ENCODE results near the gene MAP7D1. TPM values are rescaled to one million over a fixed set of nuclear protein-coding genes. Genes with fewer than 3 reads are reported as not detected.

Gene MAP7D1
- total RNA-seq, 4 donors from 2014 or later, result 147 to 243 (median 172) TPM

GRCh38 chr1:36135796-36136195 is 20.2 kb upstream of the MAP7D1 start:
- Histone ChIP-seq H3K4me3 (no peak overlapping the region), H3K4me1 (peaks cover 8 to 67% (median 28%) of the 10 kb centered on the region in 3 donors), H3K27me3 (no peaks in the 10 kb centered on the region), H3K36me3 (peaks cover 0 to 41% of the 10 kb centered on the region in 2 donors), H3K9me3 (no peaks in the 10 kb centered on the region), H3K27ac (peak overlapping the region; percentile 8 to 82 (median 70))
- no peak for ATAC-seq
- TF ChIP-seq POLR2AphosphoS5 (IDR thresholded peaks at IDR 0.05) (no peak), CTCF (IDR thresholded peaks at IDR 0.05) (no peak), POLR2A (IDR thresholded peaks at IDR 0.05) (no peak), EP300 (IDR thresholded peaks at IDR 0.05) (no peak)

- peak; percentile 76 for ATAC-seq
- WGBS, 2 donors (ENCODE audit: low coverage in 1 of 2), result 0 to 17% methylated on average over 1 of the region's 1 CpG
- peak; percentile 93 for TF ChIP-seq POLR2AphosphoS5 (IDR thresholded peaks at IDR 0.05)
- TF ChIP-seq CTCF (IDR thresholded peaks at IDR 0.05), result no peak
- Histone ChIP-seq H3K27me3 (no peaks in the 10 kb centered on the region), H3K4me1 (peaks cover 8 to 74% (median 28%) of the 10 kb centered on the region in 3 donors), H3K9me3 (no peaks in the 10 kb centered on the region), H3K36me3 (peaks cover 0 to 41% of the 10 kb centered on the region in 2 donors), H3K4me3 (no peak overlapping the region), H3K27ac (peak overlapping the region; percentile 34 to 82 (median 70))
These were observed 19.4 kb upstream of the MAP7D1 start for GRCh38 chr1:36136535-36136934.

- ATAC-seq, result no peak
- 54% methylated on average over 3 of the region's 5 CpGs; no CpG with 5 or more reads in 1 of the 2 donors for WGBS, 2 donors (ENCODE audit: low coverage in 1 of 2)
- H3K9me3 ChIP-seq, result no peaks in the 10 kb centered on the region
- no peaks in the 10 kb centered on the region for H3K27me3 ChIP-seq
- H3K27ac ChIP-seq, result peak overlapping the region; percentile 34 to 82 (median 70)
- TF ChIP-seq POLR2A (IDR thresholded peaks at IDR 0.05) (no peak), POLR2AphosphoS5 (IDR thresholded peaks at IDR 0.05) (peak; percentile 5)
- peaks cover 8 to 79% (median 30%) of the 10 kb centered on the region in 3 donors for H3K4me1 ChIP-seq
- H3K36me3 ChIP-seq, result peaks cover 0 to 41% of the 10 kb centered on the region in 2 donors
- H3K4me3 ChIP-seq, result no peak overlapping the region
These were observed 18.7 kb upstream of the MAP7D1 start for GRCh38 chr1:36137226-36137625.

GRCh38 chr1:36137776-36138175 is 18.2 kb upstream of the MAP7D1 start:
- Histone ChIP-seq H3K27me3 (no peaks in the 10 kb centered on the region), H3K27ac (peak overlapping the region in 3 of 4 donors; percentile 61 to 82 (median 80)), H3K4me3 (no peak overlapping the region), H3K9me3 (no peaks in the 10 kb centered on the region), H3K4me1 (peaks cover 10 to 85% (median 32%) of the 10 kb centered on the region in 3 donors), H3K36me3 (peaks cover 0 to 41% of the 10 kb centered on the region in 2 donors)
- ATAC-seq, result no peak
- TF ChIP-seq CTCF (IDR thresholded peaks at IDR 0.05) (no peak), POLR2AphosphoS5 (IDR thresholded peaks at IDR 0.05) (no peak), EP300 (IDR thresholded peaks at IDR 0.05) (no peak), POLR2A (IDR thresholded peaks at IDR 0.05) (no peak)
- whole genome bisulfite sequencing, 2 donors (ENCODE audit: low coverage in 1 of 2), result 63 to 82% methylated on average over 2 to 3 of the region's 3 CpGs

GRCh38 chr1:36139521-36139920 is 16.4 kb upstream of the MAP7D1 start:
- H3K27ac ChIP-seq, result peak overlapping the region in 2 of 4 donors; percentile 4 to 41
- ATAC-seq, result no peak
- WGBS, 2 donors (ENCODE audit: low coverage in 1 of 2), result 63% methylated on average over 1 of the region's 5 CpGs; no CpG with 5 or more reads in 1 of the 2 donors

More at GRCh38 chr1:36139521-36139920, 16.4 kb upstream of the MAP7D1 start:
- H3K9me3 ChIP-seq, result no peaks in the 10 kb centered on the region
- peaks cover 0 to 41% of the 10 kb centered on the region in 2 donors for H3K36me3 ChIP-seq
- peaks cover 10 to 81% (median 28%) of the 10 kb centered on the region in 3 donors for H3K4me1 ChIP-seq
- TF ChIP-seq POLR2AphosphoS5 (IDR thresholded peaks at IDR 0.05) (no peak), POLR2A (IDR thresholded peaks at IDR 0.05) (no peak), CTCF (IDR thresholded peaks at IDR 0.05) (no peak), EP300 (IDR thresholded peaks at IDR 0.05) (no peak)
- H3K4me3 ChIP-seq, result no peak overlapping the region
- no peaks in the 10 kb centered on the region for H3K27me3 ChIP-seq

Data from gastroesophageal sphincter (tissue), 4 donors.